ENCODE measurements around the gene LCN12.

Gene LCN12

DNA sequence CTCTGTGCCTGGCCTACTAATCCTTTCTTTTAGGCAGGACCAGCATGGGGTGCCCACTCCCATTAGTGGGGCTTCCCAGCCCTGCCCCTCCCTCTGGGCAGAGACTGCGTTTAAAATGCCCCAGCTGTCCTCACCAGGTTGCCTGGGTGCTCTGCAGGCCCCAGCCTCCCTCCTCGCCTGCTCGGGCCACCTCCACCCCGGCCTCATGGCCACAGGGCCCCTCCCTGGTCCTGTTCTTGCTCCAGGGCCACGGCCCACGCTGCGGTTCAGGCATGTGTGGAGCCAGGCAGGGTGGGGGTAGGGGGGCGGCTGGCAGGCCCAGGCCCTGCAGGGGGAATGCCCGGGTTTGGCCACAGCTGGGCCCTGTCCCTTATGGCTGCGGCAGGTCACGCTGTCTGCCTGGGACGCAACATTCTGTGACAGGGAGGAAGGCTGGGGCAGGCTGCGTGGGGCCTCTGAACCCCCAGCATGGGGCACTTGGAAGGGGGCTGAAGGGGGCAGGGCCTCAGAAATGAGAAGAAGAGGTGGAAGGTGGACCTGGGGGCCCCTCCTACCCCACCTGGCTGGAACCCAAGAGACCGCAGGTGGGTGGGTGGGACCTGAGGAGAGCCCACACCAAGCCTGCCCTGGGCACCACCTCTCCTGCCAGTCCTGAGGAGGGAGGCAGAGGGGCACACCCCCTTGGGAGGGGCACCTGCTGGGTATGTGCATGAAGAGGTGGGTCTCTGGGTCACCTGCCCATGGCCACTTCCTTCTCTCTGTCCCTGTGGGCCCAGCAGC, at the start of gene LCN12:
TSS of gene LCN12 (plus strand) at position 733 of the 780 bp plus-strand sequence. CDS start 55 bp downstream, outside the sequence.
- no peak for DNase-seq (ENCODE audit: low spot score)

GRCh38 chr9:136903041-136903554, 49.0 kb upstream of the LCN12 start:
- no peak for DNase-seq (ENCODE audit: low spot score)

GRCh38 chr9:136906266-136906665, 45.8 kb upstream of the LCN12 start:
- DNase-seq (ENCODE audit: low spot score) = no peak

DNA sequence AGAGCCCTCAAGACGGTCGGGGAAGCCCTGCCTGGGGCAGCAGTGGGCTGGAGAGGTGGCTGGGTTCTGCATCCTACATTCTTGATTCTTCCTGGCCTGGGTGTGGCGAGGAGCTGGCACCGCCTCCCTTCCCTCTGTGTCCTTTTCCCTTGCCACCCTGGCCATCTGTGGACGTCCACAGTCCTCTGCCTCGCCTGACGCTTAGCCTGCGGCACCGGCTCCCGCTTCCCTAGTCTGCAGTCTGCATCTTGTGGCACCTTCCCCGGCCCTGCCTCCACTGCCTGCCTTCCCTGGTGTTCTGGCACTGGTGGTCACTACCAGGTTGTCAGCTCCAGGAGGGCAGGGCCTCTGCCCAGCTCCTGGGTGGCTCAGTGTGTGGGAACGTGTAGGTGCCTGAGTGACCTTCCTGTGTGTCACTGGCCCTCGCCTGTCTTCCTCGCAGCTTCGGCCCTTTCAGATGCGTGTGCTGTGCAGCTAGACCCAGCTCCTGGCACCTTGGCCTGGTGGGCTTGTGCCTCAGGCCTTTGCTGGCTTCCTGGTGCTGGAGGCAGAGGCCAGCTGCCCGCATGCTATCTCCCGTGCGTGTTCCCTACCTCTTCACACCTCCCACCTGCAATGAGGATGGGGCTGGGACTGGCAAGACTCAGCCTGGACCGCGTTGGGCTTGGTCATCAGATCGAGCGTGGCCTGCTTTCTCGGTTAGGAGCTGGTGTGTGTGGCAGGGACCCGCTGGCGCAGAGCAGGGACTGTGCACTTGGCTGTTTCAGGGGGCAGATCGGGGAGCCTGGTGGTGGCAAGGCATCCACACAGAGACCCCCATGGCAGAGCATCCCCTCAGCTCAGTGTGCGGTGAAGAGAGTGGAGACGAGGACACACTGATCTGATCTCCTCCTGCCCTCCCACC, 44.8 kb upstream of the LCN12 start:
- DNase-seq (ENCODE audit: low spot score) = no peak

- DNase-seq (ENCODE audit: low spot score) = no peak
Observed at GRCh38 chr9:136910197-136910900, 41.7 kb upstream of the LCN12 start.

GRCh38 chr9:136910901-136911245, 41.2 kb upstream of the LCN12 start:
- no peak for DNase-seq (ENCODE audit: low spot score)

- no peak for DNase-seq (ENCODE audit: low spot score)
Observed at GRCh38 chr9:136913701-136914438, 38.2 kb upstream of the LCN12 start.

DNA sequence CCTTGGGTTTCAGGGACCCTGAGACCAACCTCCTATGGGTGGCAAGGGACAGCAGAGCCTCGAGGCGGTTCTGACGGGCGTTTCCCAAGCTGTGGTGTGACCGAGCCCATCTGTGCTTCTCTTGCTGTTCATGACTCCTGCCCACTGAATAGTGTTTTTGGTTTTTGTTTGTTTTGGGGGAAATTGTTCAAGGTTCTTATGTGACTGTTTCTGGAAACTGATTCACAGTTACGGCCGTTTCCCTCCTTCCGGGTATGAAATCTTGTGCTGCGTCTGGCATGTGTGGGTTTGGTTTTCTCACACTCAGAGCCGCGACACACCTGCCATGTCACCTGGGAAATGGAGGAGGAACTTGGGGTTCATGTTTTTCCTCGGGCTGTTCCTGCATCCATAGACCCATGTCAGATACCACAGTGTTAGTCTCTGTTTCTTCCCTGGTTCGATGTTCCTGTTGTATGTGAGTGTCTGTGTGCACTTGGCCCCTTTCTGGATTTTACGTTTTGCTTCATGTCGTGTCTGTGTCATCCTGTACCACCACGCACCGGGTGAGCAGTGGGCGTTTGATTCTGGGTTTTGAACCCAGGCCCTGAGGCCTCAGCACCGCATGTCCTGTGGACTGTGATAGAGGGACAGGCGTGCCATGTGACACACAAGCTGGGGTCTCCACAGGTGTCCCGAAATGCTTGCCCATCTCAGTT, 36.3 kb upstream of the LCN12 start:
- DNase-seq (ENCODE audit: low spot score) = no peak

DNA sequence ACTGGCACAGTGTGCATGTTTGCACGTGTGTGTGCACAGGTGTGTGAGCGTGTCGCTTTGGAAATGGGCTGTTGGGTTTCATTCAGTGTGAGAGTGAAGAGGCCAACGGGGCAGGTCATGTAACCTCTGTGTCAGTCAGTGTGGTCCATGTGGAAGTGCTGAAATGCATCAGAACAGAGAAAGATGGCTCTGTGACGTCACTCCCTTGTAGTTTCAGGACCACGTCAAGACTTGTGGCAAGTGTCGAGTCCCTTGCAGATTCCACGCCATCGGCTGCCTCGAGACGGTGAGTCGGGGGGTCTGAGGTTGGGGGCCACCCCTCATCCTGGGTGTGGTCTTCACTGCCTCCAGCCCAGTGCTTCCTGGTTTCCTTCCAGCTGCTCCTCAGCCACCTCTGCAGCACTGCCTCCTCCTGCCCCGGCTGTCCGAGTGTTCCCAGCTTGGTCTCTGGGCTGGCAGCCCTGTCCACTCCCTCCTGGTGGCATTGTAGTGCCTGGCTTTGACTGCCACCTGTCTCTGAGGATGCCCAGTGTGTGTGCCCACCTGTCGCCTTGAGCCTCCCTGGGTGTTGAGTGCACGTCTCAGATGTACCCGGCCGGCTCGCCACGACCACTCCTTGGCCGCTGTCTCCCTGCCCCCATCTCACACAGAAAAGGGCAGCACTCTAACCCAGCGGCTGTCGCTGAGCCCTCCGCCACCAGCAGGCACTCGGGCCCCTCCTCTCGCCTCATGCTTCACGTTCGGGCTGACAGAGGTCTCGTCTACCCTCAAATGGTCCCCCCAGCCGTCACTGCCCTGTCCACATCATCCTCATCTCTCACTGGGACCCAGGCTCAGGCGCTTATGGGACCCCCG, 35.5 kb upstream of the LCN12 start:
- no peak for DNase-seq (ENCODE audit: low spot score)

GRCh38 chr9:136917902-136918301, 34.2 kb upstream of the LCN12 start:
- no peak for DNase-seq (ENCODE audit: low spot score)

DNA sequence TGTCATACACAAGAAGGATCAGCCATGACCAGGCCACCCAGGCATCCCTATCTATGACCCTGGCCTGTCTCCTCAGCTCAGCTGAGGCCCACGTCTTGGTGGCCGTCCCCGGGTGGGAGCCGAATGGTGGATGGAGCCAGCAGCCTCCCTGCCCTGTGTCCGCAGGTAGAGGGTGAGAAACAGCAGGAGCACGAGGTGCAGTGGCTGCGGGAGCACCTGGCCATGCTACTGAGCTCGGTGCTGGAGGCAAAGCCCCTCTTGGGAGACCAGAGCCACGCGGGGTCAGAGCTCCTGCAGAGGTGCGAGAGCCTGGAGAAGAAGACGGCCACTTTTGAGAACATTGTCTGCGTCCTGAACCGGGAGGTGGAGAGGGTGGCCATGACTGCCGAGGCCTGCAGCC, 32.0 kb upstream of the LCN12 start:
- no peak for DNase-seq (ENCODE audit: low spot score)

DNA sequence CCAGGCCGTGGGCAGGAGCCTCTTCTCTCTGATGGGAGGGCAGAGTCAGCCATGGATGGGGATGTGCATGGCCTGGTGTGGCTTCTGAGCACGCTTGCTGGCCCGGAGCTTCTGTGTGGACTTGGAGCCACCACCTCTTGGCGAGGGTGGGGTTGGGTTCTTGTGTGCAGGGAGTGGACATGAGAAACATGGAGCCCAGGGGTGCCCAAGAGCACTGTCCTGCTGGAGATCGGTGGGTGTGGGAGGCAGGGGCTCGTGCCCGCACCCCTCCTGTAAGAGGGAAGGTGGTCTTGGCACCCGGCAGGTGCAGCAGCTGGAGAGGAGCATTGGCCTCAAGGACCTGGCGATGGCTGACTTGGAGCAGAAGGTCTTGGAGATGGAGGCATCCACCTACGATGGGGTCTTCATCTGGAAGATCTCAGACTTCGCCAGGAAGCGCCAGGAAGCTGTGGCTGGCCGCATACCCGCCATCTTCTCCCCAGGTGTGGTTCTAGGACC, 31.3 kb upstream of the LCN12 start:
- DNase-seq (ENCODE audit: low spot score) = no peak

DNA sequence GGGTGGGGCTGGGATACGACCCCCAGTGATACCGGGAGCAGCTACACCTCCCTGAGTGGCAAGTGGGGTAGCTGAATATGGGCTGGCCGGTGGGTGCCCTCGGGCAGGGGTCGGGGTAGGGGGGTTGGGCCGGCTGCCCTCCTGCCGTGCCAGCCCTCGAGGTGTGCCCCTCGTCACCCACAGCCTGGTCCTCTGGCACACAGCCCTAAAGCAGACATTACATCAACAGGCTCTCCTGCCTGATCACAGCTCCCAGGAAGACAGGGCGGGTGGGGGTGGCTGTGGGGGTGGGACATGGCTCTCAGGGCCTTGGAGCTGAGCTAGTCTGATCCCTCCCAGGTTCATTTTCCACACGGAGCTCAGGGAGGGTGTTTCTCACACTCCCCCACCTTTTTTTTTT, 30.8 kb upstream of the LCN12 start:
- DNase-seq (ENCODE audit: low spot score) = no peak

- DNase-seq (ENCODE audit: low spot score) = no peak
Observed at GRCh38 chr9:136921718-136922117, 30.4 kb upstream of the LCN12 start.

GRCh38 chr9:136922540-136922939, 29.5 kb upstream of the LCN12 start:
- no peak for DNase-seq (ENCODE audit: low spot score)

DNA sequence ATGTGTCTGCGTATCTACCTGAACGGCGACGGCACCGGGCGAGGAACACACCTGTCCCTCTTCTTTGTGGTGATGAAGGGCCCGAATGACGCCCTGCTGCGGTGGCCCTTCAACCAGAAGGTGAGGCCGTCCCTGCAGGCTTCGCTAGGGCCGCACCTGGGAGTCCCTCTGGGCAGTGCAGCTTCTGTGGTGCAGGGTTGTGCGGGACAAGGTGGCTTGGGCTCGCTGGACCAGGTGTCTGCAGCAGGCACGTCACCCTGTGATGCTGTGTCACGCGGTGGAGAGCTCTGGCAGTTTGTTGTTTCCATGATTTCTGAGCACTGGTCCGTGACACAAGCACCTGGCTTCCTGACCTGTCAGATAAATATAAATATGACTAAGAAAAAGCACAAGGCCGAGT, 28.2 kb upstream of the LCN12 start:
- DNase-seq (ENCODE audit: low spot score) = no peak

DNA sequence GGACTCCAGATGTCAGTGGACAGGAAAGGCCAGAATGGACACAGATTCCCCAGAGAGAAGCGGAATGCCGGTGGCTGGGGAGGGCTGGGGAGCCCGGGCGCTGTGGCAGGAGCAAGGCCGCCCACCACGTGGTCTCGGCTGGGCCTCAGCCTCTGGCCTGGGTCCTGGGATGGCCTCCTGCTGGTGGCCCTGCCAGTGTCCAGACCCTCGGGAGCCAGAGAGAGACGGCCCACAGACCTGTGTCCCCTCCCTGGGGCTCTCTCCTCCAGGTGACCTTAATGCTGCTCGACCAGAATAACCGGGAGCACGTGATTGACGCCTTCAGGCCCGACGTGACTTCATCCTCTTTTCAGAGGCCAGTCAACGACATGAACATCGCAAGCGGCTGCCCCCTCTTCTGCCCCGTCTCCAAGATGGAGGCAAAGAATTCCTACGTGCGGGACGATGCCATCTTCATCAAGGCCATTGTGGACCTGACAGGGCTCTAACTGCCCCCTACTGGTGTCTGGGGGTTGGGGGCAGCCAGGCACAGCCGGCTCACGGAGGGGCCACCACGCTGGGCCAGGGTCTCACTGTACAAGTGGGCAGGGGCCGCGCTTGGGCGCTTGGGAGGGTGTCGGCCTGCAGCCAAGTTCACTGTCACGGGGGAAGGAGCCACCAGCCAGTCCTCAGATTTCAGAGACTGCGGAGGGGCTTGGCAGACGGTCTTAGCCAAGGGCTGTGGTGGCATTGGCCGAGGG, 26.5 kb upstream of the LCN12 start:
- DNase-seq (ENCODE audit: low spot score) = no peak

DNA sequence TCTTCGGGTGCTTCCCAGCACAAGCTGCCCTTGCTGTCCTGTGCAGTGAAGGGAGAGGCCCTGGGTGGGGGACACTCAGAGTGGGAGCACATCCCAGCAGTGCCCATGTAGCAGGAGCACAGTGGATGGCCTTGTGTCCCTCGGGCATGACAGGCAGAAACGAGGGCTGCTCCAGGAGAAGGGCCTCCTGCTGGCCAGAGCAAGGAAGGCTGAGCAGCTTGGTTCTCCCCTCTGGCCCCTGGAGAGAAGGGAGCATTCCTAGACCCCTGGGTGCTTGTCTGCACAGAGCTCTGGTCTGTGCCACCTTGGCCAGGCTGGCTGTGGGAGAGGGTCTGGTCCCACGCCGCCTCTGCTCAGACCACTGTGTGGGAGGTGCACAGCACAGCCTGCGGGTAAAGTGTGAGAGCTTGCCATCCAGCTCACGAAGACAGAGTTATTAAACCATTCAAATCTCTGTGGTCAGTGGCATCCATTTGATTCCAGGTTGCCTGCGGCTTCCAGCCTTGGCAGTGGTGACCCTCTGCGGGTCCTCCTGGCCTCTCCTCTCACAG, 25.8 kb upstream of the LCN12 start:
- DNase-seq (ENCODE audit: low spot score) = no peak

GRCh38 chr9:136926749-136927148, 25.3 kb upstream of the LCN12 start:
- no peak for DNase-seq (ENCODE audit: low spot score)

Data from activated CD4-positive, alpha-beta T cell treated with anti-CD3 and anti-CD28 coated beads, Interleukin-2, Interleukin-4, amounts not matched to agents 100 ng/mL and 50 ng/mL, durations not matched to agents 16 hours and 8 hours (primary cell).